K562 (cell line): ENCODE measurements around the gene SLC25A44. TPM values are rescaled to one million over a fixed set of nuclear protein-coding genes. Genes with fewer than 3 reads are reported as not detected.

Experiments used
- ADNP ChIP-seq: fragments of 200-800 bp; sonication (Bioruptor generic); IDR thresholded peaks from 2 replicates; pipeline ENCODE4 v1.6.1; 2016; ENCODE audit warnings: missing genetic modification characterization, missing compliant biosample characterization
- BDP1 ChIP-seq: IDR thresholded peaks from 3 replicates; pipeline ENCODE4 v1.6.1; 2011; ENCODE audit not compliant: insufficient read length, insufficient read depth
- BRCA1 ChIP-seq, 2 experiments: fragments of 450-650 bp in 1 of 2; sonication (generic) in 1 of 2; formaldehyde crosslinking in 1 of 2; IDR thresholded peaks; 2 replicates each; pipeline versions ENCODE4 v1.5.0 to v1.6.1; 2017 to 2020; ENCODE audit warnings: mild to moderate bottlenecking in 1 of 2, missing genetic modification reagents in 1 of 2
- CBFB ChIP-seq: sonication (generic); formaldehyde crosslinking; IDR thresholded peaks from 2 replicates; pipeline ENCODE4 v1.4.0; 2020; ENCODE audit warnings: mild to moderate bottlenecking, missing genetic modification reagents
- CREB3 ChIP-seq: fragments of 450-650 bp; conservative IDR thresholded peaks from 2 replicates; pipeline ENCODE4 v1.6.1; 2016; ENCODE audit warnings: missing genetic modification characterization, low read depth, mild to moderate bottlenecking, missing compliant biosample characterization, moderate library complexity
- DEAF1 ChIP-seq: fragments of 450-650 bp; formaldehyde crosslinking; IDR thresholded peaks from 2 replicates; pipeline ENCODE4 v1.4.0; 2020; ENCODE audit warnings: mild to moderate bottlenecking, moderate library complexity
- E2F3 ChIP-seq: fragments of 250-450 bp; sonication (Bioruptor Pico); IDR thresholded peaks from 2 replicates; pipeline ENCODE4 v1.4.0; 2020; ENCODE audit warnings: mild to moderate bottlenecking
- HMG20B ChIP-seq: fragments of 250-450 bp; sonication (Bioruptor Pico); IDR thresholded peaks from 2 replicates; pipeline ENCODE4 v1.5.0; 2021; ENCODE audit warnings: mild to moderate bottlenecking
- HMGXB4 ChIP-seq: sonication (generic); formaldehyde crosslinking; IDR thresholded peaks from 2 replicates; pipeline ENCODE4 v1.8.1; 2023; ENCODE audit warnings: mild to moderate bottlenecking, missing genetic modification reagents
- MTA1 ChIP-seq: fragments of 450-650 bp; IDR thresholded peaks from 2 replicates; pipeline ENCODE4 v1.6.1; 2017; ENCODE audit warnings: borderline replicate concordance
- MYNN ChIP-seq, 2 experiments: sonication (generic); formaldehyde crosslinking in 1 of 2; IDR thresholded peaks; 2 replicates each; pipeline versions ENCODE4 v1.5.0 to v1.6.1; 2016 to 2020; ENCODE audit warnings: antibody characterized with exemption in 1 of 2, missing genetic modification reagents in 1 of 2
- NFATC3 ChIP-seq: fragments of 450-650 bp; IDR thresholded peaks from 2 replicates; pipeline ENCODE4 v1.6.1; 2017; ENCODE audit warnings: mild to moderate bottlenecking
- RFX1 ChIP-seq: fragments of 450-650 bp; IDR thresholded peaks from 2 replicates; pipeline ENCODE4 v1.6.1; 2016; ENCODE audit warnings: mild to moderate bottlenecking, moderate library complexity
- RFX5 ChIP-seq: IDR thresholded peaks from 2 replicates; pipeline ENCODE4 v1.6.1; 2011; ENCODE audit warnings: low read depth, mild to moderate bottlenecking, improper control_type of control experiment, low read length
- SAFB2 ChIP-seq: fragments of 200-400 bp; formaldehyde crosslinking; IDR thresholded peaks from 2 replicates; pipeline ENCODE4 v1.6.1; 2018; ENCODE audit warnings: borderline replicate concordance, low read length, low read depth, moderate library complexity; ENCODE audit not compliant: severe bottlenecking
- TAL1 ChIP-seq: fragments of 450-650 bp; IDR thresholded peaks from 2 replicates; pipeline ENCODE4 v1.6.1; 2016; ENCODE audit warnings: mild to moderate bottlenecking
- ZC3H4 ChIP-seq: sonication (generic); formaldehyde crosslinking; IDR thresholded peaks from 2 replicates; pipeline ENCODE4 v1.9.0; 2021; ENCODE audit warnings: missing genetic modification reagents, borderline replicate concordance
- ZKSCAN8 ChIP-seq: fragments of 200-800 bp; sonication (Bioruptor generic); IDR thresholded peaks from 2 replicates; pipeline ENCODE4 v1.6.1; 2016; ENCODE audit warnings: missing genetic modification characterization, missing compliant biosample characterization
- ZNF445 ChIP-seq: fragments of 250-450 bp; sonication (Bioruptor Pico); IDR thresholded peaks from 2 replicates; pipeline ENCODE4 v1.4.0; 2020; ENCODE audit warnings: low read depth, mild to moderate bottlenecking, moderate library complexity
- polyA plus RNA-seq, 8 experiments: library from polyadenylated mRNA; depleted of rRNA in 4 of 8; stranded (reverse) in 5 of 8; unstranded in 3 of 8; fragments of >200 nt; fragmentation: Nextera tagmentation in 2 of 8; fragmentation: Illumina TruSeq in 1 of 8; extraction: Ambion mirVana in 2 of 8; extraction: Trizol in 1 of 8; gene quantifications; 2 replicates each; pipeline versions ENCODE4 v1.2.1 to v1.2.3, GENCODE V29; 2011 to 2014; ENCODE audit warnings: inconsistent platforms in 1 of 8, missing spikeins in 1 of 8
- total RNA-seq, 7 experiments: library from RNA; depleted of rRNA in 6 of 7; stranded (reverse); fragments of >200 nt in 6 of 7; fragmentation: Illumina TruSeq in 2 of 7; extraction: Trizol in 2 of 7; gene quantifications; 2 replicates each; pipeline versions ENCODE4 v1.2.1 to v1.2.3, GENCODE V29; 2011 to 2021; ENCODE audit warnings: low replicate concordance in 1 of 7
- TF ChIP-seq, protein P1 (sequence below): fragments of 450-650 bp; IDR thresholded peaks from 2 replicates; pipeline ENCODE4 v1.6.1; 2018; ENCODE audit not compliant: partially characterized antibody

Gene SLC25A44
- total and polyA plus RNA-seq, 9 of the 15 experiments (the other 6 are each of a cell fraction or from before 2014, with no cell fraction given) = 4.4 to 22.8 (median 12.5) TPM

DNA sequence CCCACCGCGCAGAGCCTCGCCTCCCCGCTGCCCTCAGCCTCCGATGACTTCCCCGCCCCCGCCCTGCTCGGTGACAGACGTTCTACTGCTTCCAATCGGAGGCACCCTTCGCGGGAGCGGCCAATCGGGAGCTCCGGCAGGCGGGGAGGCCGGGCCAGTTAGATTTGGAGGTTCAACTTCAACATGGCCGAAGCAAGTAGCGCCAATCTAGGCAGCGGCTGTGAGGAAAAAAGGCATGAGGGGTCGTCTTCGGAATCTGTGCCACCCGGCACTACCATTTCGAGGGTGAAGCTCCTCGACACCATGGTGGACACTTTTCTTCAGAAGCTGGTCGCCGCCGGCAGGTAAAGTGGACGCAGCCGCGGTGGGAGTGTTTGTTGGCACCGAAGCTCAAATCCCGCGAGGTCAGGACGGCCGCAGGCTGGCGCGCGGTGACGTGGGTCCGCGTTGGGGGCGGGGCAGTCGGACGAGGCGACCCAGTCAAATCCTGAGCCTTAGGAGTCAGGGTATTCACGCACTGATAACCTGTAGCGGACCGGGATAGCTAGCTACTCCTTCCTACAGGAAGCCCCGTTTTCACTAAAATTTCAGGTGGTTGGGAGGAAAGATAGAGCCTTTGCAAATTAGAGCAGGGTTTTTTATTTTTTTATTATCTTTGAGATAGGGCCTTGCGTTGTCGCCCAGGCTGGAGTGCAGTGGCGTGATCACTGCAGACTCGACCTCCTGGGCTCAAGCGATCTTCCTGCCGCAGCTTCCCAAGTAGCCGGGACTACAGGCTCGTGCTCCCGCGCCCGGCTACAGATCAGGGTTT lies 19.1 kb downstream of the SLC25A44 start, which contains the start of gene PMF1 (continued):
- TF ChIP-seq MTA1 (peak; percentile 23; the same call in 1 of the 2 replicates), NFATC3 (no peak), RFX5 (no peak), E2F3 (CRISPR knock-in tag) (no peak), SAFB2 (no peak), ZC3H4 (CRISPR knock-in tag) (peak; percentile 49; the same call in 1 of the 2 replicates), TAL1 (no peak), ZKSCAN8 (CRISPR knock-in tag) (no peak), RFX1 (no peak), CREB3 (no peak), BDP1 (no peak), ZNF445 (CRISPR knock-in tag) (no peak), DEAF1 (CRISPR knock-in tag) (0 out of 2 replicates have a peak, but pooled peaks have one; percentile 22), HMG20B (CRISPR knock-in tag) (no peak), MYNN (IDR thresholded peaks at IDR 0.05) (no peak), MYNN (CRISPR knock-in tag; IDR thresholded peaks at IDR 0.05) (no peak), ADNP (tag) (no peak), CBFB (CRISPR knock-in tag) (no peak; the same call in 1 of the 2 replicates), HMGXB4 (CRISPR knock-in tag) (no peak), BRCA1 (IDR thresholded peaks at IDR 0.05) (no peak), BRCA1 (CRISPR knock-in tag; IDR thresholded peaks at IDR 0.05) (no peak)
- TF ChIP-seq, protein P1, sequence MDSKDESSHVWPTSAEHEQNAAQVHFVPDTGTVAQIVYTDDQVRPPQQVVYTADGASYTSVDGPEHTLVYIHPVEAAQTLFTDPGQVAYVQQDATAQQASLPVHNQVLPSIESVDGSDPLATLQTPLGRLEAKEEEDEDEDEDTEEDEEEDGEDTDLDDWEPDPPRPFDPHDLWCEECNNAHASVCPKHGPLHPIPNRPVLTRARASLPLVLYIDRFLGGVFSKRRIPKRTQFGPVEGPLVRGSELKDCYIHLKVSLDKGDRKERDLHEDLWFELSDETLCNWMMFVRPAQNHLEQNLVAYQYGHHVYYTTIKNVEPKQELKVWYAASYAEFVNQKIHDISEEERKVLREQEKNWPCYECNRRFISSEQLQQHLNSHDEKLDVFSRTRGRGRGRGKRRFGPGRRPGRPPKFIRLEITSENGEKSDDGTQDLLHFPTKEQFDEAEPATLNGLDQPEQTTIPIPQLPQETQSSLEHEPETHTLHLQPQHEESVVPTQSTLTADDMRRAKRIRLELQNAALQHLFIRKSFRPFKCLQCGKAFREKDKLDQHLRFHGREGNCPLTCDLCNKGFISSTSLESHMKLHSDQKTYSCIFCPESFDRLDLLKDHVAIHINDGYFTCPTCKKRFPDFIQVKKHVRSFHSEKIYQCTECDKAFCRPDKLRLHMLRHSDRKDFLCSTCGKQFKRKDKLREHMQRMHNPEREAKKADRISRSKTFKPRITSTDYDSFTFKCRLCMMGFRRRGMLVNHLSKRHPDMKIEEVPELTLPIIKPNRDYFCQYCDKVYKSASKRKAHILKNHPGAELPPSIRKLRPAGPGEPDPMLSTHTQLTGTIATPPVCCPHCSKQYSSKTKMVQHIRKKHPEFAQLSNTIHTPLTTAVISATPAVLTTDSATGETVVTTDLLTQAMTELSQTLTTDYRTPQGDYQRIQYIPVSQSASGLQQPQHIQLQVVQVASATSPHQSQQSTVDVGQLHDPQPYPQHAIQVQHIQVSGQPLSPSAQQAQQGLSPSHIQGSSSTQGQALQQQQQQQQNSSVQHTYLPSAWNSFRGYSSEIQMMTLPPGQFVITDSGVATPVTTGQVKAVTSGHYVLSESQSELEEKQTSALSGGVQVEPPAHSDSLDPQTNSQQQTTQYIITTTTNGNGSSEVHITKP = peak; percentile 91
